ENCODE results near the gene ARMC2. TPM values are rescaled to one million over a fixed set of nuclear protein-coding genes. Genes with fewer than 3 reads are reported as not detected.

Gene ARMC2
- total RNA-seq: 0.90 and 2.1 TPM in 2 replicates

GRCh38 chr6:108848116-108848868, at the start of gene ARMC2:
ARMC2 (plus strand) TSS chr6:108848422; CDS start chr6:108854268, 5,846 bp downstream.

Other genes with a start within 250 kb of the ARMC2 start
- 23.7 and 31.9 TPM in 2 replicates for gene SESN1, start 246.4 kb downstream of the ARMC2 start, total RNA-seq
- gene CEP57L1, start 247.1 kb downstream of the ARMC2 start, total RNA-seq: 16.8 and 23.0 TPM in 2 replicates